Putamen (tissue), 1 donor: Measurements from ENCODE around the gene DEFB114.

ENCODE experiments used
- DNase-seq: peaks from one replicate; pipeline ENCODE4 v3.0.0-alpha.2; 2016; ENCODE audit warnings: low spot score

Gene DEFB114

GRCh38 chr6:49935387-49935786 is 28.6 kb downstream of the DEFB114 start:
- no peak for DNase-seq

- DNase-seq: no peak
Observed at GRCh38 chr6:49934770-49935169, 29.2 kb downstream of the DEFB114 start.

- no peak for DNase-seq
Observed at GRCh38 chr6:49933526-49933925, 30.4 kb downstream of the DEFB114 start.

GRCh38 chr6:49929340-49929739 is 34.6 kb downstream of the DEFB114 start:
- no peak for DNase-seq

- no peak for DNase-seq
Observed at GRCh38 chr6:49923826-49924225, 40.1 kb downstream of the DEFB114 start.

- DNase-seq: no peak
Observed at GRCh38 chr6:49919935-49920644, 43.9 kb downstream of the DEFB114 start.

GRCh38 chr6:49919261-49919660 is 44.7 kb downstream of the DEFB114 start:
- no peak for DNase-seq

- no peak for DNase-seq
Observed at GRCh38 chr6:49918787-49919186, 45.2 kb downstream of the DEFB114 start.

GRCh38 chr6:49915035-49915434 is 48.9 kb downstream of the DEFB114 start:
- no peak for DNase-seq

- DNase-seq: no peak
Observed at GRCh38 chr6:49913636-49914375, 50.2 kb downstream of the DEFB114 start.

GRCh38 chr6:49912196-49912595 is 51.8 kb downstream of the DEFB114 start:
- no peak for DNase-seq

- DNase-seq: no peak
Observed at GRCh38 chr6:49911252-49911651, 52.7 kb downstream of the DEFB114 start.
